Stimulated activated CD8-positive, alpha-beta memory T cell treated with anti-CD3 and anti-CD28 coated beads, Interleukin-15, amount 100 ng/mL, for 1 hour (primary cell): ENCODE results near the gene SLC30A7.
A peak's percentile ranks its signal among the peaks of the same experiment; 100 is the strongest.
"Not testable (repeated sequence)": the region's sequence is repeated elsewhere in the genome, so short reads cannot be mapped to it uniquely, and the experiment has no call there.

ENCODE experiments used
- DNase-seq: peaks from one replicate; pipeline ENCODE4 v3.0.0-alpha.2; 2020; ENCODE audit warnings: low read depth

SLC30A7 gene, protein sequence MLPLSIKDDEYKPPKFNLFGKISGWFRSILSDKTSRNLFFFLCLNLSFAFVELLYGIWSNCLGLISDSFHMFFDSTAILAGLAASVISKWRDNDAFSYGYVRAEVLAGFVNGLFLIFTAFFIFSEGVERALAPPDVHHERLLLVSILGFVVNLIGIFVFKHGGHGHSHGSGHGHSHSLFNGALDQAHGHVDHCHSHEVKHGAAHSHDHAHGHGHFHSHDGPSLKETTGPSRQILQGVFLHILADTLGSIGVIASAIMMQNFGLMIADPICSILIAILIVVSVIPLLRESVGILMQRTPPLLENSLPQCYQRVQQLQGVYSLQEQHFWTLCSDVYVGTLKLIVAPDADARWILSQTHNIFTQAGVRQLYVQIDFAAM

DNA sequence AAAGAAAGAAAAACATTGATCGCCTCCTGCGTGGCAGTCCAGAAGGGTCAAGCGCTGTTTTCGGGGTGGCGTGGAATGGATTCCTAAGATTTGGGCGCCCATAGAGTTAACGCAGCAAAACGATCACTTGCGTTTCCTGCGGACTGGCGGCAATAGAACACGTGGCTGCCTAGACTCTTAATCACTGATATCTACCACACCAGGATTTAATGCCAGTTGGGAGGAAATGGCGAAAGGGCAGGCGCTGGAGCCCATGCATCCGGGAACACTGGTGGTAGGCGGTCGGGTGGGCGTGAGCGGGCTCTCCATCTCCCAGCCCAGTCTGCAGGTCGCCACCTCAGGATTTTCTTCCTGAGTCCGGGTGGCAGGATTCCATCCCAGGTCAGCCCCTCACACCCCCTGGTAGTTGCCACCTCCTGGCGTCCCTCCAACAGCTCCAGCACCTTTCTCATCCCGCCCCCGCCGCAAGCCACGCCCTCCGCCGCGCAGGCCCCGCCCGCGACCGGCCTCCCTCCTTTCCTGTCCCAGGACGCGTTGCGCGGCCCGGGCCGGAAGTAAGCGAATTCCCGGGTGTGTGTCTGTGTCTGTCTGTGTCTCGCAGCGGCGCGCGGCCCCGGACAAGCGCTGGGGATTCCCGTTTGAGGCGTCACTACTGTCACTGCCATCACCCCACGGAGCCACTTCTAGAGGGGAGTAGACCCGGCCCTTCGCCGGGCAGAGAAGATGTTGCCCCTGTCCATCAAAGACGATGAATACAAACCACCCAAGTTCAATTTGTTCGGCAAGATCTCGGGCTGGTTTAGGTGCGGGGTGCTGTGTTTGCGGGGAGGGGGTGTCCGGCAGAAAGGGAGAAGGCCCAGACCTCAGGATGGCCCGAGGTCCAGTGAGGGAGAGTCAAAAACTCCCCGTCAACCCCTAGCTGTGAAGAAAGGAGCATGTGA, at the start of gene SLC30A7:
Gene SLC30A7, plus strand, starts transcription at position 551 of the 941 bp plus-strand sequence. Its CDS starts 173 bp downstream, at position 724.
- peak; percentile 97 for DNase-seq

DNA sequence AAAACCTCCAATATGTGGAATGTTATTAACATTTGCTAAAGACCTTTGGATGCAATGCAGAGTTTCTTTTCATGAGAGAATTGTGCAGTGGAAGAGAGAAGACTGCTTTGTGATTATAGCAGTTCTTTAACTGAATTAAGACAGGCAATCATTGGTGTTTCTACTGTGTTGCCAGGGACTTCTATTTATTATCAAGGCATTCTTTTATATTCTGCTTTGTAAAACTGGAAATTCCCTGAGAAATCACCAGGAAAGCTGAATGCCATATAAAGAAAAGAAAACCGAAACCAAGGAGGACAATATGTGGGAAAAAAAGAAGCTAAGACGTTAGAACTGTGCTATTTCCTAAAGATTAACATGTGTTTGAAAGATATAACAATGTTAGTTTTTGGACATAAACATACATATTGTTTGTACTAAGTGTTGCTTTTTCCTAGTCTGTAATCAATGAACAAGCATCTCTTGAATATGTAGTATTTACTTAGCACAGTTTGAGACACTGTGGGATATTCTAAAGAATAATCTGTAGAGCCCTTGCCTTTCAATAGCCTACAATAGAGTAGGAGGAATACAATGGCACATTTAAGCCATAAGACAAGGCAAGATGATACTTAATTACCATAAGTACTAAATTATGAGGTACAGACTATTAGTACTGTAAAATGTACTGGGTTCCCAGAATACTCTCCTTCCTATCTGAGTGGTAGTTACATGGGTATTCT, 48.4 kb upstream of the SLC30A7 start:
- no peak for DNase-seq

DNA sequence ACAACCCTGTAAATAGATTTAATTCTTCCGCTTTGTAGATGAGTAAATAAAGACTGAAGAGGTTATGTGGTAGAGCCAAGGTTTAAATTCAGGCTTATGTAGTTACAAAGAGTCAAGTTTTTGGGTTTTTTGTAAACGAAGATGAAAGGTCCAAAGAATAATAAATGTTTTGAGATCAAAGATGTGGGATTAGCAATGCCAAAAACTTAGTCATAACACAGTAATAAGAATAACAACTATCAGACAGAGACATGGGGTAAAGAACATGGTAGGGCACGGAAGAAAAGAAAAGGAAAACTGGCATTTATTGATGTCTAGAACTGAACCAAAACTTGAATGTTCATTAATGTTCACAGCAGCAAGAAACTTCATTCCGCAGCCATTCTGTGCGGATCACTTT, 44.2 kb upstream of the SLC30A7 start:
- no peak for DNase-seq

DNA sequence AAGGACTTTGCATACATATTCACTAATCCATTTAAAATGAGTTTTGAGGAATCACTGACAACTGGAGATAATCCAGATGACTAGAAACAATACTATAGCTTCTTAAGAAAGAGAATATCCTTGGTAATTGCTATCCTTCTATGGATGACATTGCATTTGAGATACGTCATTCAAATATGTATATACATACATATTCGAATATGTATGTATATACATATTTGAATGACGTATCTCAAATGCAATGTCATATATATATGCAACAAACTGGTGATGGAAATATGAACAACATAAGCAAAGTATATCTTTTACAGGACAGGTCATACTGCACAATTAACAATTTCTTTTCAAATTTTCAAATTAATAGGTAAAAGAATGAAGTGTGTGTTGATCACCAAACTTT, 42.9 kb upstream of the SLC30A7 start:
- no peak for DNase-seq

DNA sequence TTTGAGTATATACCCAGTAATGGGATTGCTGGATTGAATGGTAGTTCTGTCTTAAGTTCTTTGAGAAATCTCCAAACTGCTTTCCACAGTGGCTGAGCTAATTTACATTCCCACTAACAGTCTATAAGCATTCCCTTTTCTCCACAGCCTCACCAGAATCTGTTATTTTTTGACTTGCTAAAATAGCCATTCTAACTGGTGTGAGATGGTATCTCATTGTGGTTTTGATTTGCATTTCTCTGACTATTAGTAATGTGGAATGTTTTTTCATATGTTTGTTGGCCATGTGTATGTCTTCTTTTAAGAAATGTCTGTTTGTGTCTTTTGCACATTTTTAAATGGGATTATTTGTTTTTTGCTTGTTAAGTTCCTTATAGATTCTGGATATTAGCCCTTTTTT, 40.8 kb upstream of the SLC30A7 start:
- DNase-seq, result not testable (repeated sequence)

DNA sequence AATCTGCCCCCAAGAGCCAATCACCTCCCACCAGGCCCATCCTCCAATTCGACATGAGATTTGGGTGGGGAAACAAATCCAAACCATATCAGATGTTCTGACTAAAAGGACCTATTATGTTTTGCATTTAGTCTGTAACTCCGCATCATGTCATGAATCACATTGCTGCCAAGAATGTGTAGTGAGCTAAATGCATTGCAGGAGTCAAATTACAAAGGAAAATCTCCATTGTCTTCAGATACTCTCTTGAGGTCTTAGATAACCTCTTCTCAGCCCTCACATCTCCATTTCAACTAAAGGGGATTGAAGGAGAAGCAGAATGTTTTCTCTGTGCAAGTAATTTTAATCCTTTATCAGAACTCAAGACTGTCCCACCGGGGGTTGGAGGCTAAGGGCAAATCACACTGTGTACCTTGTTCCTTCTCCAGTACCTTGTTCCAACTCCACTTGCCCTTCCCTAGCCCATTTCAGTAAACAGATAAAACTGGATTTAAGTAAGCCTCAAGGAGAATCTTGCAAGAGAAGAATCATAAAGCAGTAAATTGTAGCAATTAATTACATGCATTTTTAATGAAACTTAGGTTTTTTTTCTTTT, 35.4 kb upstream of the SLC30A7 start:
- no peak for DNase-seq

DNA sequence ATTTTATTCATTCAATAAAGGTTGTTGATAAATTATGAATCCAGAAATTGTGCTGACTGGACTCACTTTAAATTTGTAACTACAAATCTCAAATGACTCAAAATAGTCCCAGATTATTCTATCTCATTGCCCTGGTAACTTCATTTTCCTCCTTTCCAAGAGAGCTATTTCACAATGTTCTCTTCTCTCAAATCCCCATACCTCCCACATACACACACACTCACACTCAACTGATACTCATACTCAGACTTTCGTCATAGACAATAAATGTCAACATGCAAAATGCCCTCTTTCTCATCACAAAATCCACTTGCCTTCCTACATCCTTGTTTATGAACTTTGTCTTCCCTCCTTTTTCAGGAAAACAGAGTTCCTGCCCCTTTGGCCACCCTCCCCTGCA, 34.5 kb upstream of the SLC30A7 start:
- DNase-seq, result no peak

DNA sequence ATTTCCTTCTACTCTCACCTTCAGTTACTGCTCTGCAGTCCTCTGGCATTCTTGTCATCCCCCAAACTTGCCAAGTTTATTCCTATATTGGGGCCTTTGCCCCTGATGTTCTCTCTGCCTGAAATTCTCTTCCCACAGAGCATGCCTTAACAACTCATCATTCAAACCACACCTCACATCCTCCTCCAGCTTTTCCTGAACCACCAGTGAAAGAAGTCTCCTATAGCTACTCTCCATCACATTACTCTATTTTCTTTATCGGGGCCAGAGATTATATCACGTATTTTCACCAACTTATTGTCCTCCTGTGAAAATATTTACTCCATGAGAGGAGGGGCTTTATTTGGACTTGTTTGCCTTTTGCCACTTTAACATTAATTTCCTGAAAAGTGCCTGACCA, 33.3 kb upstream of the SLC30A7 start:
- no peak for DNase-seq

DNA sequence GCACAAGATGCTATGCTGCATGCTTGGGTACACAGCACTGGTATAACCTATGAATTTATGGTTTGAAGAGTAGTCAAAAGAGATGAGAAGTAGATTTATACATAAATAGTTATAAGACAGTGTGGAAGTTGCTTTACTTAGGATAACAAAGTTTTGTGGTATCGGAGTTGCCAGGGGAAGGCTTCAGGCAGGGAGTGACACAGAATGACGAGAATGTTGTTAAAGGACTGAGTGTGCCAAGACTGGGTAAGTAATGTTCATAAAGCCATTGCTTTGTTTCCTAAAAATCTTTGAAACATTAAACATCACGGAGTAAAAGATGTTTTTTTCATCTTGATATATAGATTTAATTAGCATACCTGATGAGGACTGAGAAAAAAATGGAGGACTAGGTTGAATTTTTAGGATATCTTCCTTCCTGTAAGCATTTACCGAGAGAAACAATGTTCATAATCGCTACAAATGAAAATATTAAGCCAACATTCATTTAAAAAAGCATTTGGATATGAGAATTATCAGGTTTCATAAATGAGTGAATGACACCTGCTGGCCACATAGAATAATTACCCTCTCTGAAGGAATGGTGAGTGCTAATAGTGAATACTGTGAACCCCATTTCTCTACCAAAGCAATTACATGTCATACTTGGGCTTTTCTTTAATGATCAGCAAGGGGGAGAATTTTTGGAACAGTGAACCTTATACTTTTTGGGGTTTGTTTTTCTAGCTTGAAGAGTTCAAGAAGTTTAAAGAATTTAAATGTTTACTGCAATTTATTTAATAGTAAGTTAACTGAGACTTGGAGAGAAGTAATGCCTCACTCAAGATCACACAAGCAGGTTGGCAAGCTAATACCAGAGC, 29.6 kb upstream of the SLC30A7 start:
- no peak for DNase-seq

DNA sequence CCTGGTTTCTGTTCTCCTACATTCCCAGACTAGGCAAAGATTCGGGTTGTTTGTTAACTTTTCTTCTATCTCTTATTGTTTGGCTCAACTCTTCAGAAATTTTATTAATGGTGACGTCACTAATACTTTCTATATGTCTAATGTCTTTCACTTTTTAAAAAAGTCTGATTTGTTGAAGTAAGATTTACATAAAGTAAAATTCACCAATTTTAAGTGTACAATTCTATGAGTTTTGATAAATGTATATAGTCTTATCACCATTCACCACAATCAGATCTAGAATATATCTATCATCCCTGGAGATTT, 29.0 kb upstream of the SLC30A7 start:
- DNase-seq, result no peak

DNA sequence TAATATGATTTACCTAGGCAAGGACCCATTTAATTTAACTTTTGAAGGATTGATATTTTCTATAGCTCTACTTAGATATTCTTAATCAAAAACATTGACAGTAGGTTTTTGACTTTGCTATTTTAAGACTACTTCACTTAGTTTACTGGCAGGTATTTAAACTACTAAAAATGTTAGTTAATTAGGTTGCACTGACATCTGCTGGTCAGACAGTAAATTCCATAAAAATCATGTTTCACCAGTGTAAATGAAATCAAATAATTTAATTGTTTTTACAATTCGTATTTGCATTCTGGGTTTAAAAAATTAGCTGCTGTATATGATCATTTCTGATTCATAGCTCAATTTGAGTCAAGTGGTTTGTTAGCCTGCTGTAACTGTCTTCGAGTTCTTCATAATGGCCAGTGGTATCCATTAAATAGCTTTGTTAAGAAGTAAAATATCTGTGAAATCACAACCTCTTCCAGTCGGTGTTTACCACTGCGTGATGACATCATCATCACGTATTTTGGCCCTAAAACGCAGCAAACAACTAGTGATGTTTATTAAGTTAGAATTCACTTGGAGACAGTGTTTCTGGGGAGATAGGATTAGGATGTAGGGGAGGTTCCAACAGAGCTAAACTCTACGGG, 27.4 kb upstream of the SLC30A7 start:
- DNase-seq, result no peak

DNA sequence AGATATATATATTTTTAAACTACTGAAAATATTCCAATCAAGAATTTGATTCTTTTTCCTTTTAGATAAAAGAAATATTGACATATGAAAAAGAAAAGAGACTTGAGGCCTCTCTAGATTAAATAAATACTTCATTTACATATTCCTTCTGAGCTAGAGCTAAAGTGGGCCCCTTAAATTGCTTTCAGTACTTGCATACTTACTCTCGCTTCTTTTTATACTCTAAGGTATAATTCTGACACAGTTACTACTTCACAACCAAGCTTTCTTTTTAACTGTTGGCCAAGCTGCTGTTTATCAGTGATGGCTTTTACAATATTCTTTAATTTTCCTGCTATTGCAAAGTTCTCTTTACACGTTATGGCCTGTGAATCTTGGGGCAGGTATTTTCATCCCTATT, 25.9 kb upstream of the SLC30A7 start:
- no peak for DNase-seq

DNA sequence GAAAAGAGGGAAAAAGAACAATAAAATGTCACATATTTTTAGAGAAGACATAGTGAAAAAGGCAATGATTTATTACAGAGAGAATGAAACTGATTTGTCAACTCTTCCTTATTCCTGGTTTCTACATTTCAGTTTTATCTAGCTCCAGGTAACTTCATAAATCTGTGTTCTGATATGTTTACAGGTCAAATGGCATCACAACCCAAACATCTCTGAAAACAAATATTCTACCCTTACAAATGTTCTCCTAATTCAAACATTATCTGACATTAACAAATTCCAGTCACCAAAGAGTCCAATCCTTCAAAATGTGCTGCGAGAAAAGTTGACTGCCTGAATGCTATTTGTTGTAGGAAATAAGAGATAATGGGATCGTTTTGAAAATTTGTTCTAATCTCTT, 21.5 kb upstream of the SLC30A7 start:
- DNase-seq, result no peak

DNA sequence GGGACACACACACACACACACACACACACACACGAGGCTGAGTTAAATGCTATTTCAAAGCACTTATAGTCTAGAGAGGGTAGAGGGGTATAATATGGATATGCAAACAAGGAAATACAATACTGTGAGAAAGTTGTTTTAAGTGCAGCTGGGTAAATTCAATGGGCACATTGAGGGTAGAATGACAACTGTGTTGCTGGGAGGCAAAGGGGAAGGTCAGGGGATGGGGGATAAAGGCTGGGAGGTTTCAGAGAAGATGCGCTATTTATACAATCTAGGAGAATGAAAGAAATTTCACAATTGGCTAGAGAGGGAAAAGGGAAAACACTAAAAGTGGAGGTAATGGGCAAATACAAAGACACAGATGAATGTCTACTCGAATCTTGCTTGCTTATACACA, 20.7 kb upstream of the SLC30A7 start:
- no peak for DNase-seq

DNA sequence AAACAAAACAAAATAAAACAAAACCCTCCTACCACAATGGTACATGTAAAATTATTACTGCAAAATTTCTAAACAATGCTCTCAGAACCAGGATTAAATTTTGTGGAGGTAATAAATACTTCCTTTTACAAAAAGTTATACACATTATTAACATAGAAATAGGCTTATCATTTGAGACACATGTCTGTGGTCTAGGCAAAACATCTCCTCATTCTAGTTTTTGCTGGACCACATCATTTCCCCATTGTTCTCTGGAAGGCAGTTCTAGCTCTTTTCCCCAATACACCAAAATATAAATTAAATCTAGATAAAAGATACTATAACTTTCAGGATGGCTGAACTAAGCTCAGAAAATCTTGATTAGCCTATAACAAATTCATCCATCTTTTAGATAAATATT, 19.6 kb upstream of the SLC30A7 start:
- no peak for DNase-seq

DNA sequence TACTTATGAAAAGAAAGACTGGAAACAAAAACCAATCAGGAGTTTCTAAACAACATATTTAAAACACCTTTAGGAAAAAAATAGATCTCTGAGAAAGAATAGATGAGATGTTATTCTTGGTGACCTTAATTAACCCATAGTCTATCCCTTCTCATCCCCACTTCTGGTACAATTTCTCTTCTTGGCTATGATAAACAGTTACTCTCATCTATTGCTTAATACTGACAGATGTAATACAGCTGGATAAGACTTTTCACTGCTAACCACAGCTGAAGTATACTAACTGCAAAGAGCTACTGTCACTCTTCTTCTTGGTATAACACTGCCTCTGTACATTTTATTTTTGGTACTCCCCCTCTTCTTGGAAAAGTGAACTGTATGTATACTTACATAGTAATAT, 16.5 kb upstream of the SLC30A7 start:
- no peak for DNase-seq

DNA sequence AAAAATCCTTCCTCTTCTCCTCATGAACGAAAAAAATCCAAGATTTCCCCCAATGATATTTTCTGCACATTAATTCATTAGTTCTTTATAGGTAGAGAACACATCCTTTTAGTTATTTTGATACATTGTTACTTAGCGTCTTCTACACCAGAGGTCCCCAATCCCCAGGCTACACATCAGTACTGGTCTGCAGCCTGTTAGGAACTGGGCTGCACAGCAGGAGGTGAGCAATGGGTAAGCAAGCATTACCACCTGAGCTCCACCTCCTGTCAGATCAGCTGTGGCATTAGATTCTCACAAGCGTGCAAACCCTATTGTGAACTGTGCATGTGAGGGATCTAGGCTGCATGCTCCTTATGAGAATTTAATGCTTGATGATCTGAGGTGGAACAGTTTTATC, 14.2 kb upstream of the SLC30A7 start:
- no peak for DNase-seq

DNA sequence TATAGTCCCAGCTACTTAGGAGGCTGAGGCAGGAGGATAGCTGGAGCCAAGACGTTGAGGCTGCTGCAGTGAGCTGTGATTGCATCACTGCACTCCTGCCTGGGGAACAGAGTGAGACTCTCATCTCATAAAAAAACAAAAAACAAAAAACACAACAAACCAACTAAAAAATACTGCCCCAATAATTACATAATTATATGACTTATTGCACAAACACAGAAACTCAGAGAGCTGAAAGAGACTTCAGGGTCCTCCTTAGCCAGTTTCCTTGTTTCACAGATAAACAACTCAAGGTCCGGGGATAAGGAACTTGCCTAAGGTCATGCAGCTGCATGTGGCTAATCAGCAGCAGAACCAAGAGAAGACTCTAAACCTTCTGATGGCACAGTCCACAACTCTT, 13.2 kb upstream of the SLC30A7 start:
- no peak for DNase-seq

DNA sequence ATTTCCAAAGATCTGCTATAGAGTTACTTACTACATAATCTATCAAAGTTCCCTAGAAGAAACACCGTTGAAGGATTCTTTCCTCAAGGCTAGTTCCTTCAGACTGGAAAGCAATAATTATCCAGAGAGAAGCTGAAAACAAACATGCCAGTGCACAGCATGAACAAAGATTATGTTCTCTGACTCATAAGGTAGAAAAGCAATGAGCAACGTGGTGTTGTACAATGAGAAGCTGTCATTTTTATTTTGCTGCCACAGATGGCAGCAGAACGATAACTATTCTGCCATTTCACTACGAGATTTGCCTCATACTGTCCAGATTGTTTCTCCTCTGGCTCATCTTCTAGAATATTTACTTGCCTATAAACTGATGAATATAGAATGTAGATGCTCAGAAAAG, 11.9 kb upstream of the SLC30A7 start:
- no peak for DNase-seq

DNA sequence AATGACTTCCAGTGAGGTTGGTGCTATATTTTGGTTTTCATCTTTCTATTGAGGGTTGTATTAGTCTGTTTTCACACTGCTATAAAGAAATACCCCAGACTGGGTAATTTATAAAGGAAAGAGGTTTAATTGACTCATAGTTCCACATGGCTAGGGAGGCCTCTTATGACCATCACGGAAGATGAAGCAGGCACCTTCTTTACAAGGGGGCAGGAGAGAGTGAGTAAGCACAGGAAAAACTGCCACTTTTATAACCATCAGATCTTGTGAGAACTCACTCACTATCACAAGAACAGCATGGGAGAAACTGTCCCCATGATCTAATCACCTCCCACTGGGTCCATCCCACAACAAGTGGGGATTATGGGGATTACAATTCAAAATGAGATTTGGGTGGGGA, 6.9 kb upstream of the SLC30A7 start:
- not testable (repeated sequence) for DNase-seq
